Measurements from ENCODE around the gene CDKAL1.
"Not testable (repeated sequence)": the region's sequence is repeated elsewhere in the genome, so short reads cannot be mapped to it uniquely, and the experiment has no call there.

CDKAL1 gene

DNA sequence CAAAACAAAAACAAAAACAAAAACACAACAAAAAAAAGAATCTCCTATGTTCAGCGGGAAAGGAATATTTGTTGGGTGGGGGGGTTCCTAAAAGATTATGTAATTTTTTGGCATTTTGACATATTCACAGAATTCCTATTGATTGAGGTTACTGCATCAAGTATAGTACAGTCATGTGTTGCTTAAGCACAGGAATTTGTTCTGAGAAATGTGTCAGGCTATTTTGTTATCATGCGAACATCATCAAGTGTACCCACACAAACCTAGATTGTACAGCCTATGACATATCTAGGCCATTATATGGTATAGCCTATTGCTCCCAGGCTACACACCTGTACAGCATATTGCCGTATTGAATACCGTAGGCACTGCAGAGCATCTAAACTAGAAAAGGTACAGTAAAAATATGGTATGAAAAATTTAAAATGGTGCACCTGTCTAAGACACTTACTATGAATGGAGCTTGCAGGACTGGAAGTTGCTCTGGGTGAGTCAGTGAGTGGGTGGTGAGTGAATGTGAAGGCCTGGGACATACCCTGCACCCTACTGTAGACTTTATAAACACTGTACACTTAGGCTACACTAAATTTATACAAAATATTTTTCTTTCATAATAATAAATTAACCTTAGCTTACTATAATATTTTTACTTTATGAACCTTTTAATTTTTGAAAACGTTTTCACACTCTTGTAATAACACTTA, 110.6 kb downstream of the CDKAL1 start:
- no peak for DNase-seq

GRCh38 chr6:20645572-20645971, 111.3 kb downstream of the CDKAL1 start:
- DNase-seq: not testable (repeated sequence)

DNA sequence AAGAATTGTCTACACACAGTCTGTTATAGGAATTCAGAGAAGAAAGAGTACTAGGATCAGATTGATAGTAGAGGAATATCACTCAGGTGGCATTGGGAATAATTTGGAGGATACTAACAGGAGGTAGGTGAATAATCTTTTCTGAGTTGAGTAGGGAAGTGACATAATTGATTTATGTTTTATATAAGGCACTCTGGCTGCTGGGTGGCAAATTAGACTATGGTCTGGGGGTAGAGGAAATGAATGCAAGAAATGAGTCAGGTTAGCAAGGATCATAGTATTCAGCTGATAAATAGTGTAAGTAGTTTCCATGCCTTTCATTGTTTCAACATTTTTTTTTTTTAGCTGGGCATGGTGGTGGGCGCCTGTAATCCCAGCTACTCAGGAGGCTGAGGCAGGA, 113.3 kb downstream of the CDKAL1 start:
- DNase-seq: no peak

DNA sequence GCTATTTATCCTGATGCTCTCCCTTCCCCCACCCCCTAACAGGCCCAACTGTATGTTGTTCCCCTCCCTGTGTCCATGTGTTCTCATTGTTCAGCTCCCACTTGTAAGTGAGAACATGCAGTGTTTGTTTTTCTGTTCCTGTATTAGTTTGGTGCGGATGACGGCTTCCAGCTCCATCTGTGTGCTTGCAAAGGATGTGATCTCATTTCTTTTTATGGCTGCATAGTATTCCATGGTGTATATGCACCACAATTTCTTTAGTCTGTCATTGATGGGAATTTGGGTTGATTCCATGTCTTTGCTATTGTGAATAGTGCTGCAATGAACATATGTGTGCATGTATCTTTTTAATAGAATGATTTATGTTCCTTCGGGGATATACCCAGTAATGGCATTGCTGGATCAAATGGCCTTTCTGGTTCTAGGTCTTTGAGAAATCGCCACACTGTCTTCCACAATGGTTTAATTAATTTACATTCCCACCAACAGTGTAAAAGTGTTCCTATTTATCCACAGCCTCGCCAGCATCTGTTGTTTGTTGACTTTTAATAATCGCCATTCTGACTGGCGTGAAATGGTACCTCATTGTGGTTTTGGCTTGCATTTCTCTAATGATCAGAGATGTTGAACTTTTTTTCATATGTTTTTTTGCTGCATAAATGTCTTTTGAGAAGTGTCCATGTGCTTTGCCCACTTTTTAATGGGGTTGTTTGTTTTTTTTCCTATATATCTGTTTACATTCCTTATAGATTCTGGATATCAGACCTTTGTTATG, 115.6 kb downstream of the CDKAL1 start:
- not testable (repeated sequence) for DNase-seq

DNA sequence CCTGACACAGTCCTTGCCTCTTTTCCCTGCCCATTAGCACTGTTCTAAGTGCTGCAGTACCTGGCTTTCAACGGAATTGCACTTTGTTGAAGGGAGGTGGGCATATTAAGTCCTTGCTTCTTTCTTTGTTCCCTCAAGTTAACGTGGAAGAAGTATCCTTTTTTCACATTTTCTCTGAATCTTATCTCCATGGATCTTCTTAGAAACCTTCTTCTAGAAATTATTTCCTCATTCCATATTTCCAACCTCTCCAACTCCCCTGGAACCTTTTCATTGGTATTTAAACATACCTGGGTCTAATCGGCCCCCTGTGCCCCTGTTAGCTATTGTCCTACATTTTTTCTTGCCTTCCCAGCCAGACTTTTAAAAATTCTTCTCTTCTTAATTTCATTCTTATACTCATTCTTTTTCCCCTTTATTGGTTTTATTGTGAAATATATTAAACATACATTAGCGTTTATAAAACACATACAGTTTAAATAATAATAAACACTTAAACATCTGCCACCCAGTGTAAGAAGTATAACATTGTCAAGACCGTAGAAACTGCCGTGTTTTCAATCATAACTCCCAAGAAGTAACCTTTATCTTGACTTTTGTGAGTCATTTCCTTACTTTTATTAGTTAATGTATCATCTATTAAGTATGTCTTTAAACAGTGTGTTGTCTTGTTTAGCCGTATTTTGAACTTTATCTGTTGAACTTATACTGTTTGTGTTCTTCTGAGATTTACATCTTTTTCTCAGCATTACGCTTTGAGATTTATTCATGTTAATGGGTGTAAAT, 118.2 kb downstream of the CDKAL1 start:
- DNase-seq: no peak

- DNase-seq: no peak
Observed at GRCh38 chr6:20653085-20653479, 118.8 kb downstream of the CDKAL1 start.

GRCh38 chr6:20655317-20655716, 121.1 kb downstream of the CDKAL1 start:
- no peak for DNase-seq

GRCh38 chr6:20657274-20657800, 123.1 kb downstream of the CDKAL1 start:
- DNase-seq: no peak

- DNase-seq: no peak
Observed at GRCh38 chr6:20658053-20658452, 123.8 kb downstream of the CDKAL1 start.

GRCh38 chr6:20658516-20658915, 124.3 kb downstream of the CDKAL1 start:
- DNase-seq: no peak

DNA sequence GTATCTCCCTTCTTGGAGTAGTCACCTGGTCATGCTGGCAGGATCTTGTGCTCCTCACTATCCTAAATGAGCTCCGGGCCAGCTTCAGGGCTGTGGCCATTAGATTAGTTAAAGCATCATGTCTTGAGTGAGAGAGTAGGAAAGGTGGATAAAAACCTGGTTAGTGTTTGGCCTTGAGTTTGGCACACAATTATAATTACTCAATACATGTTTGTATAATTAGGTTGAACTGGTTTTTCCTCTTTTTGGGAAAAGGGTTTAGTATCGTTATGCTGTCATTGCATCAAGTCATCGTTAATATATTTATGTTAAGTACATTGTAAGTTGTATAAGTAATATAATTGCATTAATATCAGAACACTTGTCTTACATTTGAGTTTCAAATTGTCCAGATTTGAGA, 126.3 kb downstream of the CDKAL1 start:
- no peak for DNase-seq

- DNase-seq: no peak
Observed at GRCh38 chr6:20661721-20662120, 127.5 kb downstream of the CDKAL1 start.

DNA sequence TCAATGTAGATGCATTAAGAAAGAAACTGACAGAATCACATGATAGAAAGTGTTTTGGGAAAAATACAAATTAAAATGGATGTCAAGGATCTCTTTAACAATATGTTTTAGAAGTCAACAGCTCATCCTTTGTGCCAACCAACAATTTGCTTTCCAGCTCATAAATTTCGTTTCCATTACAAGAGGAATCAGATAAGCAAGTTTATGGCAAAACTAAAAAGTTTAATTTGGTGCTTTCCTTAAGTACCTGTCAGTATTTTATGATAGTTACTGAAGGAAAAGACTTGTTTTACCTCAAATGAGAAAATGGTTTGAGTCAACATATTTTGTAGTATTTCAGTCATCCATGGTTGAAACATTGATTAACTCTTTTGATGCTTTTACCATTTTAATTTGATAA, 130.0 kb downstream of the CDKAL1 start:
- DNase-seq: no peak

DNA sequence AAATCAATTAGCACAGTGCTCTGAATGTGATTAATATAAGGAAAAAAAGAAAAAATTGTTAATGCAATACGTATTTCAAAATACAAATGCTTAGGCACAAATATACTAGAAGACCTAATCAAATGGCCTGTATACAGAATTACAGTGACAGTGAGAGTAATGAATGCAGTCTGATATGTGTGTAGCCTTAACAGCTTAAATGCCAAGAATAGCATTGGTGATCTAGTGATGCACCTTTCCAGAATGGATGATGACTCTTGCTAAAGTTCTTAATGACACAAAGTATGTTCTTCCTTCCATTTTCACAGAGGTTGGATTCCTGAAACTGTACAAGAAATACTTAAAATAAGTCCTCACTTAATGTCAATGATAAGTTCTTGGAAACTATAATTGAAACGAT, 131.0 kb downstream of the CDKAL1 start:
- DNase-seq: no peak

DNA sequence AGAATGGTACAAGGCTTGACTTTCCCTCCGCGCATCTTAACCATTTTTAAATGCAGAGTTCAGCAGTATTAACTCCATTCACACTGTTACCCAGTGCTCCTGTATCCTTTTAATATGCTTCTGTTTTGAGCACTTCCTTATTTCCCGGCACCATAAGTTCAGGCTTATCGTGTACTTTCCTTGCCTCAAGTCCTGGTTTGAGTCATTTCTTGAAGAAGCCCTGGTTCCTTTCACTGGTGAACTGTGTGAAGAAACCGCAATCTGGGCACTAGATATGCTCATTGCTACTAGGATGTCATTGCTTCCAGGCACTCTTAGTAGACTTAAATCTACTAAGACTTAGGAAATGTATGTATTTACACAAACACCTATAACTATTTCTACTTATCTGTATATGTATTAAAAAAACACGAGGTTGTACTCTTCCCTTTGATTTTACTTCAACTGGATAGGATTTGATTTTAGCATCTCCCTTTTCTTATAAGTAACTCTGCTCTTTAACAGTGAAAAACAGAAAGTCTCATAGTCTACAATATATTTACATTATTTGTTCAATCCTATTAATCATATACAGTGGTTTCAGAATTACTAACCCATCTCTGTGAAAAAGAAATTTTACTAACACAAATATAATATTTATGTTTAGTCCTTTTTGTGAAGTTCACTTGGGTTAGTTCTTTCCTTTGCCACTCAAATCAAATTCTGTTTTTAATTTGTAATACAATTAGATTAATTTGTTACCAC, 135.5 kb downstream of the CDKAL1 start:
- no peak for DNase-seq

- DNase-seq: no peak
Observed at GRCh38 chr6:20670750-20671149, 136.5 kb downstream of the CDKAL1 start.

DNA sequence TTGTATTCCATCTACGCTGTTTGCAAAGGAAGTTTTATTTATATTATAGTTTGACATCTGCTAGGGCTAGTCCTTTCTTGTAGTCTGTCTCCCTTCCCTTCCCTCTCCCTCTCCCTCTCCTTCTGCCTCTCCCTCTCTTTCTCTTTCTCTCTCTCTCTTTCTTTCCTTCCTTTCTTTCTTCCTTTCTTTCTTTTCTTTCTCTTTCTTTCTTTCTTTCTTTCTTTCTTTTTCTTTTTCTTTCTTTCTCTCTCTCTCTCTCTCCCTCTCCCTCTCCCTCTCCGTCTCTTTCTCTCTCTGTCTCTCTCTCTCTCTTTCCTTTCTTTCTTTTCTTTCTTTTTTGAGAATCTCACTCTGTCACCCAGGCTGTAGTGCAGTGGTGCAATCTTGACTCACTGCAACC, 137.8 kb downstream of the CDKAL1 start:
- no peak for DNase-seq

GRCh38 chr6:20673458-20673857, 139.2 kb downstream of the CDKAL1 start:
- DNase-seq: no peak

DNA sequence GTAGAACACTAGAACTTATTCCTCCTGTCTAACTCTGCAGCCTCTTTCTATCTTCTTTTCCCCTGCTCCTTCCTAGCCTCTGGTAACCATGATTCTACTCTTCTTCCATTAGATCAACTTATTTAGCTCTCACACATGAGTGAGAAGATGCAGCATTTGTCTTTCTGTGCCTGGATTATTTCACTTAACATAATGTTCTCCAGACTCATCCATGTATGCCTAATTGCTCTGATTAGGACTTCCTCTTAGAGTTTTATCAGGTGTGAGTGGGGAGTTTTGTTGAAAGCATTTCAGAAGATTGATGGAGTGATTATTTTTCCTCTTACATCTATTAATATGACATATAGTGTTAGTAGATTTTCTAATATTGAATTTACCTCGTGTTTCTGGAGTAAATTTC, 140.4 kb downstream of the CDKAL1 start:
- no peak for DNase-seq

DNA sequence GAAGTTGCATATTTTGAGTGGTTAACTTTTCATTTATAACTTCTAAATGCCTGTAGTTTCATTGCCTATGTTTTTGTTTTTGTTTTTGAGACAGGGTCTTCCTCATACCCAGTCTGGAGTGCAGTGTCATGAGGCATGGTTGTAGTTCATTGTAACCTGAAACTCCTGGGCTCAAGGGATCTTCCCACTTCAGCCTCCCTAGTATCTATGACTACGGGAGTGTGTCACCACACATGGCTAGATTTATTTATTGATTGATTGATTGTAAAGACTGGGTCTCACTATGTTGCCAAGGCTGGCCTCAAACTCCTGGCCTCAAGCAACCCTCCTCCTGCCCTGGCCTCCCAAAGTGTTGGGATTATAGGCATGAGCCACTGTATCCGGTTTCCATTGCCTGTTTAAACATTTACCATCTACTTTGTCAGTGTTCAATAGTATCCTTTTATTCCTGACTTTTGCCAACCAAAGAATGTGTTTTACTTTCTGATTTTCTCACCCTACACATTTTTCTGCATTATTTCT, 144.6 kb downstream of the CDKAL1 start:
- no peak for DNase-seq

GRCh38 chr6:20680697-20681165, 146.5 kb downstream of the CDKAL1 start:
- no peak for DNase-seq

GRCh38 chr6:20681243-20681684, 147.0 kb downstream of the CDKAL1 start:
- DNase-seq: no peak
